Measurements from ENCODE around the gene LIME1. TPM values are rescaled to one million over a fixed set of nuclear protein-coding genes. Genes with fewer than 3 reads are reported as not detected.

LIME1 gene, protein sequence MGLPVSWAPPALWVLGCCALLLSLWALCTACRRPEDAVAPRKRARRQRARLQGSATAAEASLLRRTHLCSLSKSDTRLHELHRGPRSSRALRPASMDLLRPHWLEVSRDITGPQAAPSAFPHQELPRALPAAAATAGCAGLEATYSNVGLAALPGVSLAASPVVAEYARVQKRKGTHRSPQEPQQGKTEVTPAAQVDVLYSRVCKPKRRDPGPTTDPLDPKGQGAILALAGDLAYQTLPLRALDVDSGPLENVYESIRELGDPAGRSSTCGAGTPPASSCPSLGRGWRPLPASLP
- total RNA-seq: 15.6 TPM

DNA sequence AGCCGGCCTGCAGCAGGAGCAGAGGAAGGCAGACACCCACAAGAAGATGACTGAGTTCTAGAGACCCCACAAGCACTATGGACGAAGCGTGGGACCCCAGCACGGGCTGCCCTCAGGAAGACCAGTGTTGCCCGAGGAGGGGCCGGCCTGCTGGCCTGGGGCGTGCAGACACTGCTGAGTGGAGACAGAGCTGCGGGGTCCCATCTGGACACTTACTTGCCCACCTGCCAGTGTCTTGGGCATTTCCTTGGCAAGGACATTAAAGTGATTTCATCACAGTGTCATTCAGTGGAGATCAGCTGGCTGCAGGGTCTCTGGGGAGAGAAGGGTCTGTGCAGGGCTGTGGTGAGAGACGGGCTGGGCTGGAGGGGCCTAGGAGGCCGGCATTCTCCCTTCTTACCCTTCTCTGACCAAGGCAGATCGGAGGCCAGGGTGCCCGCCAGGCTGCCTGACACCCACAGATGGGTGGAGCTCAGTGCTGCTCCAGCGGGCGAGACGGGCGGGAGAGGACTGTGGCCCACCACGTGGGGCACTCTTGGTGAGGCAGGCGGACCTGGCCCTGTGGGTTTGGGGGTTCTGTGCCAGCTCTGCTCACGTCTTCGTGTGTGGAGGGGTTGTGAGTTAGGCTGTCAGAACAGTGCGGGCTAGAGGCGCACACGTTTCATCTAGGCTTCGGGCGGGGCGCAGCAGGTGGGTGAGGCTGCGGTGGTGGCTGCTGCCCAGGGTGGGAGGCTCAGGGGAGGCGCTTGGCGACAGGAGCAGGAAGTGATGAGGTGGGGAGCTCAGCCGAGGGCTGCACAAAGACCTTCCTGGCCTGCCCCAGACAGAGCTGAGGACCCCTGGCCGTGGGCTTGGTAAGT lies at the start of gene LIME1:
TSS of gene LIME1 (plus strand) at position 806 of the 860 bp plus-strand sequence. CDS start 886 bp downstream, outside the sequence.
- DNase-seq (ENCODE audit: low read depth in 2 of 3, low spot score in 2 of 3): peak in 2 of 3 donors; percentile 43 to 62

DNA sequence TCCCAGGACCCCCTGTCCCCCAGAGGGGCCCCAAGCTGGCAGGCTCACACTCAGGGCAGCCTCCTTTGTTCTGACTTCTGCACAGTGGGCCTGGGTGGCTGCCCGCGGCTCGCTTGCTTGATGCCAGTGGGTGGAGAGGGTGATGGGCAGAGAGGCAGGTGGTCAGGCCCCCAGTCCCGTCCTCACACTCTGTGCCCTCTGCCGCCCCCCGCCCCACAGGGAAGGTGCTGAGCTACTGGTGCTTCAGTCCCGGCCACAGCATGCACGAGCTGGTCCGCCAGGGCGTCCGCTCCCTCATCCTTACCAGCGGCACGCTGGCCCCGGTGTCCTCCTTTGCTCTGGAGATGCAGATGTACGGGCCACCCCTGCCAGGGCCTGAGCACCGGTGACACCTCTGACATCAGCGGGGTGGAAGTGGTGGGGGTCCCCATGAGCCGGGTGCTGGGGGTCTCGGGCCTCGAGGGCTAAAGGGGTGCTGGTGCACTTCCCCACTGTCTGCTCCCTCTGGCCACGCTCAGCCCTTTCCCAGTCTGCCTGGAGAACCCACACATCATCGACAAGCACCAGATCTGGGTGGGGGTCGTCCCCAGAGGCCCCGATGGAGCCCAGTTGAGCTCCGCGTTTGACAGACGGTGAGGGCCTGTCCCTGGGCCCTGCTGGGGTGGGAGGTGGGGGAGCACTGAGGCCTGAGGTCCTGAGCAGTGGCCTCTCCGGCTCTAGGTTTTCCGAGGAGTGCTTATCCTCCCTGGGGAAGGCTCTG lies 48.9 kb upstream of the LIME1 start:
- no peak for DNase-seq (ENCODE audit: low read depth in 2 of 3, low spot score in 2 of 3)

DNA sequence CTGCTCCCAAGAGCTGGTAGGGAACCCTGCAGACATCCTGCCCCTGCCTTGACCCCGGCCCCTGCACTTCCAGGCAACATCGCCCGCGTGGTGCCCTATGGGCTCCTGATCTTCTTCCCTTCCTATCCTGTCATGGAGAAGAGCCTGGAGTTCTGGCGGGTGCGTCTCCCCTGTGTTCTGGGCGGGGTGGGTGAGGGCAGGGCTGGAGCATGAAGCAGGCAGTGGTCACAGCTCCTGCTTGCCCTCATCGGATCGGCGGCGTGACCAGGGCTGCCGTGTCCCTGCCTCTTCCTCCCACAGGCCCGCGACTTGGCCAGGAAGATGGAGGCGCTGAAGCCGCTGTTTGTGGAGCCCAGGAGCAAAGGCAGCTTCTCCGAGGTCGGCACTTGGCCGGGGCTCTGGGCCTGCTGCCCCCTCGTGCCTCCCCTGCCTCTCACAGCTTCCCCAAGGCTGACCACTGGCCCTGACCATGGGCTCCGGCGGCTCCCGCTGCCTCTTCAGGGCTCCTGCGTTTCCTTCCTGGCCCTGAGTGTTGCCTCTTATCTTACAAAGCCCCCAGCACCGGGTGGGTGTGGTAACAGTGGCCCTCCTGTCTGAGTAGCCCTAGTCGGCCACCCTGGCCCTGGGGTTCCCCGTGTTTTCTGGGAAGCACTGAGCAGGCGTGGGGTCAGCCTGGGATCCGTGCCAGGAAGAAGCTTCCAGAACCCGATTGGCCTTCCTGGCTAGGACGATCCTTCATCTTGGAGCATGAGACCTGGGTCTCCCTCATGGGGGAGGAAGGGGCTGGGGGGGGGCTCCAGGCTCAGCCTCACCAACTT lies 48.0 kb upstream of the LIME1 start:
- no peak for DNase-seq (ENCODE audit: low read depth in 2 of 3, low spot score in 2 of 3)

DNA sequence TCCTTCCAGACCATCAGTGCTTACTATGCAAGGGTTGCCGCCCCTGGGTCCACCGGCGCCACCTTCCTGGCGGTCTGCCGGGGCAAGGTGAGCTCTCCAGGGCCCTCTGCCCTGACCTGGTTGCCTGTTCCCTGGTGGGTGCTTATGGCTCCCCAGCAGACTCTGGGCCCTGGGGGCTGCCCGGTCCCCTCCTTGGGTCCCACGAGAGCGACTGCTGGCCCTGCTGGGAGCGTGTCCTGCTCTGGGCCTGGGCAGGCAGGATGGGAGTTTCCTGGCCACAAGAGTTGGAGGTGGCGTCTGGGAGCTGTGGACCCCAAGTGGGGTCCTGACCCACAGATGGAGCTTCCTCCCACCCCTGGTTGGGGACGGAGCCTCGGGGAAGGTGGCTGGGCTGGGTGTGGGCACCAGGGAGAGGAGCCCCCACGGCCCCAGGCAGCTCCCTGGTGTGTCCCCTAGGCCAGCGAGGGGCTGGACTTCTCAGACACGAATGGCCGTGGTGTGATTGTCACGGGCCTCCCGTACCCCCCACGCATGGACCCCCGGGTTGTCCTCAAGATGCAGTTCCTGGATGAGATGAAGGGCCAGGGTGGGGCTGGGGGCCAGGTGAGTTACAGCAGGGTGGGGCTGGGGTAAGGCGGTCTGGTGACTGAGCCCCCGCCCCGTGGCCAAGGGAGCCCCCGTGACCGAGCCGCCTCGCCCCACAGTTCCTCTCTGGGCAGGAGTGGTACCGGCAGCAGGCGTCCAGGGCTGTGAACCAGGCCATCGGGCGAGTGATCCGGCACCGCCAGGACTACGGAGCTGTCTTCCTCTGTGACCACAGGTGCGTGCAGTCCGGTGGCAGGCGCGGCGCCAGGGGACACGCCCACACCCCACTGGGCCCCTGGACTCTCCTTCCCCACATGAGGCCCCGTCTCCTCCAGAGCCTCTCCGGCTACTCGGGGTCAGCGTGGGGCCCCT lies 47.1 kb upstream of the LIME1 start:
- no peak for DNase-seq (ENCODE audit: low read depth in 2 of 3, low spot score in 2 of 3)

DNA sequence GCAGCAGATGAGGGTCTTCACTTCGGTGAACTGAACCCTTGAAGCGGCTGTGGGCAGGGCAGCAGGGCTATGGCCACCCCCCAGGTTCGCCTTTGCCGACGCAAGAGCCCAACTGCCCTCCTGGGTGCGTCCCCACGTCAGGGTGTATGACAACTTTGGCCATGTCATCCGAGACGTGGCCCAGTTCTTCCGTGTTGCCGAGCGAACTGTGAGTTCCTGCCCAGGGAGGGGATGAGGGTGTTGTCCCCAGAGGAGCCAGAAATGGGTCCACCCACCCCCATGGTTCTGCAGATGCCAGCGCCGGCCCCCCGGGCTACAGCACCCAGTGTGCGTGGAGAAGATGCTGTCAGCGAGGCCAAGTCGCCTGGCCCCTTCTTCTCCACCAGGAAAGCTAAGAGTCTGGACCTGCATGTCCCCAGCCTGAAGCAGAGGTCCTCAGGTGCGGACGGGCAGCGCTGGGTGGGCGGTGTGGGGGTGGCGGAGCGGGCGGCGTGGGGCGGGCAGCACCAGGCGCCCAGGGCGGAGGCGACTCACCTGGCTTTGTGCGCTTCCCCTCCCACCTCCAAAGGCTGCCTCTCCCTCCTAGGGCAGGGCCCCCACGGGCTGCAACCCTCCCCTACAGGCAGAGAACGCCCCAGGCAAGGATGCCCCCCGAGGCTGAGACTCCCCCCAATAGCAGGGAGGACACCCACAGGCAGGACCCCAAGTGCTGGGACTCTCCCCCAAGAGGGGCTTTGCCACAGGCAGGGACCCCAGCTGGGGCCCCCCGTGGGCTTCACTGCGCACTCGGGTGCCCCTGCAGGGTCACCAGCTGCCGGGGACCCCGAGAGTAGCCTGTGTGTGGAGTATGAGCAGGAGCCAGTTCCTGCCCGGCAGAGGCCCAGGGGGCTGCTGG lies 46.2 kb upstream of the LIME1 start:
- DNase-seq (ENCODE audit: low read depth in 2 of 3, low spot score in 2 of 3): no peak

DNA sequence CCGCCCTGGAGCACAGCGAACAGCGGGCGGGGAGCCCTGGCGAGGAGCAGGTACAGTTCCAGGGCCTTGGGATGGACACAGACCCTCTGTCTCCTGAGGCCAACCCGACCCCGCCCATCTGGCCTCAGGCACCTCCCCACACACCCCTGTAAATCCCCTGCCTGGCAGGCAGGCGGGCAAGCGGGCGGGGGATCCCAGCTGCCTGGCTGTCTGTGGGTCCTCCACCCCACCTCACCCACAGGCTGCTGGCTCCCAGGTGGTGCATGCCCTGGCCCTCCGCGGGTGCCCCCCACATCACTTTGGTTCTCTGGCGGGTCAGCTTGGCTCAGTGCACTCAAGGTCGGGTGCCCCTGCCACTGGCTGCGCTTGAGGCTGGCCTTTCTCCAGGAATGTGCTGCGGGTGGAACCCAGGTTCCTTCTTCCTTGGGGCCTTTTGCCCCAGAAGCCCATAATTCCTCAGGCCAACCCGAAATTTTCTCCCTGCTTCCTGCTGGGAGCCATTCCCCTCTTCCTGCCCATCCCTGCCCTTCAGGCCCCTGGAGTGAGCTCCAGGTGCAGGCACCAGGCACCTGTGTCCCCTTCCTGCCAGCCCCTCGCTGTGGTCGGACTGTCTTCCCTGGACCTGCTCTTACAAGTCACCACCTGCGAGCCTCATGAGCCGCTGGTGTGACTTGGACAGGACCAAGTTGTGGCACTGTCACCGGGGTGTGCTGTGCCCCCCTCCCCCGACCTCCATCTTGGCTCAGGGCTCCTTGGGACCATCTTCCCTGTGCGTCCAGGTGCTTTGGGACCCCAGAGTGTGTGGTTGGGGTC lies 45.4 kb upstream of the LIME1 start:
- DNase-seq (ENCODE audit: low read depth in 2 of 3, low spot score in 2 of 3): no peak

DNA sequence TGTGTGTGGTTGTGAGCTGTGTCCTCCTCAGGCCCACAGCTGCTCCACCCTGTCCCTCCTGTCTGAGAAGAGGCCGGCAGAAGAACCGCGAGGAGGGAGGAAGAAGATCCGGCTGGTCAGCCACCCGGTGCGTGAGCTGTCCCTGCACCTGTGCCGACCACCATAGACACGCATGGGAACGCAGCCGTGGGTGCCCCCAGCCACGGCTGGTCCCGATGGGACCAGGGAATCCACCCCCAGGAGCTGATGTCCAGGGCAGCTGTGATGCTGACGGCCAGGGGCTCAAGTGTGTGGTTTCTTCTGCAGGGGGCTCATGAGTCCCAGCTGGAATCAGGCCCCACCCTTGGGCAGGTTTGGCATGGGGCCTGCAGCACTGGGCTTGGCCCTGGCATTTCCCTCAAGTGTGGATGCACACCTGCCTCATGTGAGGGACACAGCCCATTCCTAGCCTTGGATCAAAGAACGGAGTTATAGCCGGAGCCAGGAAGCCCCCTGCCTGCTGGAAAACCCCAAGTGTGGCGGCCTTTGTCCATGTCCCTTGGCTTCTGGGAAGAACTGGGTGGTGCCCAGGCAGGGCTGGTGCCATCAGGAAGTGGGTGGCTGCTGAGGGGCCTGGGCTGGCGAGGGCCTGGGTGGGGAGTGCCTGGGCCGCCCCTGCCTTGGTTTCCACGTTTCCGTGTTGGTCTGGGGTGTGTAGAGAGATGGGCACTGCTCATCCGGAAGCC lies 44.6 kb upstream of the LIME1 start:
- DNase-seq (ENCODE audit: low read depth in 2 of 3, low spot score in 2 of 3): no peak

DNA sequence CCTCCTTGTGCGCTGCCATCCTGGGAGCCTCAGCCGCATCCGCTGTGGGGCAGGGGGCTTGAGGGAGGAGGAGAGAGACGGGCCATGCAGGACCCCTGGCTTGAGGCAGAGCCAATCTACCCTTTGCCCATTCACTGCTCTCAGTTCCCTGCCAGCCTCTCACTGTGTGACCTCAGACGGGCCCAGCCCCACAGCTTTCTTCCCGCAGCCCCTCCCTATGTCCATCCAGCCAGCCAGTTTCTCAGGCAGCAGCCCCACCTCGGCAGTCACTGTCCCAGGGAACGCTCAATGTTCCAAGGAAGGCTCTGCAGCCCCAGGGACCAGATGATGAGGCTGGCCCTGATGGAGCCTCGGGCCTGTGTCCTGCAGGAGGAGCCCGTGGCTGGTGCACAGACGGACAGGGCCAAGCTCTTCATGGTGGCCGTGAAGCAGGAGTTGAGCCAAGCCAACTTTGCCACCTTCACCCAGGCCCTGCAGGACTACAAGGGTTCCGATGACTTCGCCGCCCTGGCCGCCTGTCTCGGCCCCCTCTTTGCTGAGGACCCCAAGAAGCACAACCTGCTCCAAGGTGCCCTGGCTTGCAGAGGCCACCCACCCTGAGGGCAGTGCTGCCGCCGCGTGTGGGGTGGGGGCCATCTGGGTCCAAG lies 43.9 kb upstream of the LIME1 start:
- DNase-seq (ENCODE audit: low read depth in 2 of 3, low spot score in 2 of 3): no peak

DNA sequence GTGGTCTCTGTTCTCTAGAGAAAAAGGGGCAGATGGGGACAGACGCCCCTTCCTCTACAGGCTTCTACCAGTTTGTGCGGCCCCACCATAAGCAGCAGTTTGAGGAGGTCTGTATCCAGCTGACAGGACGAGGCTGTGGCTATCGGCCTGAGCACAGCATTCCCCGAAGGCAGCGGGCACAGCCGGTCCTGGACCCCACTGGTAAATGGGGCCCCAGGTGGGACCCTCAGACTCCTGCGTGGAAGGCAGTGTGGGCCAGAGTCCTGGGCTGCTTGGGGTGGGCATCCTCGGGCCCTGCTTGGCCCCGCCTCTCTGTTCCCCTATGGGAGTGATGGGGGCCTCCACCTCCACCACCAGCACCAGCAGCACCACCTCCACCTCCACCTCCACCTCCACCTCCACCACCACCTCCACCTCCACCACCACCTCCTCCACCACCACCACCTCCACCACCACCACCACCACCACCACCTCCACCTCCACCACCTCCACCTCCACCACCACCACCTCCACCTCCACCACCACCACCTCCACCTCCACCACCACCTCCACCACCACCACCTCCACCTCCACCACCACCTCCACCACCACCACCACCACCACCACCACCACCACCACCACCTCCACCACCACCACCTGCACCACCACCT lies 43.3 kb upstream of the LIME1 start:
- DNase-seq (ENCODE audit: low read depth in 2 of 3, low spot score in 2 of 3): no peak

DNA sequence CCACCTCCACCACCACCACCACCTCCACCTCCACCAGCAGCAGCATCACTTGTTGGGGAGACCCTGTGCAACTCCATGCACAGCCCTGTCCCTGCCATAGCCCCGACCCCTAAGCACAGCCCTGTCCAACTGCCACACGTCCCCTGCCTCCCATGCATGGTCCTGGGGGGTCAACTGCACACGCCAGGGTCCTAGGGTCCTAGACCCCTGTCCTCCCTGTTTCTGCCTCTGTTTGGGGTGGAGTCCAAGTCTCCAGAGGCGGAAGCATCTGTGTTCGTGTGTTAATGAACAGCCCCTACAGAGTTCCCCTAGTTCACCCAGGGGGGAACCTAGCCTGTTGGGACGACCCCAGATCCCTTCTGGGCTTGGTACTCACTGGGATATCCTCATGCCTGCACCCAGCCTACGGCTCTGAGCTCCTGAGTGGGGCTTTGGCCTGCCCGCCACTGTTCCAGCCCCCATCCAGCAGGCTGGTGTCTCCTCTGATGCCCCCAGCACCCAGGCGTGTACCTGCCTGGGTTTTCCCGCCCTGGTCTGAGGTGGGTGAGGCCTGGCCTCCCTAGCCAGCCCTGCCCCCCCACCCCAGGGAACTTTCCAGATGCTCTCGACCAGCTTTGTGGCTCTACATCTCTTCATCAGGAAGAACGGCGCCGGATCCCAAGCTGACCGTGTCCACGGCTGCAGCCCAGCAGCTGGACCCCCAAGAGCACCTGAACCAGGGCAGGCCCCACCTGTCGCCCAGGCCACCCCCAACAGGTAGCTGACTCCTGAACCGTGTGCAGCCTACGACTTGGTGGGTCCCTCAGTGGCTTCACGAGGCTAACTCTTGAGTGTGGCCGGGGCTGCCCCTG lies 42.5 kb upstream of the LIME1 start:
- DNase-seq (ENCODE audit: low read depth in 2 of 3, low spot score in 2 of 3): no peak

DNA sequence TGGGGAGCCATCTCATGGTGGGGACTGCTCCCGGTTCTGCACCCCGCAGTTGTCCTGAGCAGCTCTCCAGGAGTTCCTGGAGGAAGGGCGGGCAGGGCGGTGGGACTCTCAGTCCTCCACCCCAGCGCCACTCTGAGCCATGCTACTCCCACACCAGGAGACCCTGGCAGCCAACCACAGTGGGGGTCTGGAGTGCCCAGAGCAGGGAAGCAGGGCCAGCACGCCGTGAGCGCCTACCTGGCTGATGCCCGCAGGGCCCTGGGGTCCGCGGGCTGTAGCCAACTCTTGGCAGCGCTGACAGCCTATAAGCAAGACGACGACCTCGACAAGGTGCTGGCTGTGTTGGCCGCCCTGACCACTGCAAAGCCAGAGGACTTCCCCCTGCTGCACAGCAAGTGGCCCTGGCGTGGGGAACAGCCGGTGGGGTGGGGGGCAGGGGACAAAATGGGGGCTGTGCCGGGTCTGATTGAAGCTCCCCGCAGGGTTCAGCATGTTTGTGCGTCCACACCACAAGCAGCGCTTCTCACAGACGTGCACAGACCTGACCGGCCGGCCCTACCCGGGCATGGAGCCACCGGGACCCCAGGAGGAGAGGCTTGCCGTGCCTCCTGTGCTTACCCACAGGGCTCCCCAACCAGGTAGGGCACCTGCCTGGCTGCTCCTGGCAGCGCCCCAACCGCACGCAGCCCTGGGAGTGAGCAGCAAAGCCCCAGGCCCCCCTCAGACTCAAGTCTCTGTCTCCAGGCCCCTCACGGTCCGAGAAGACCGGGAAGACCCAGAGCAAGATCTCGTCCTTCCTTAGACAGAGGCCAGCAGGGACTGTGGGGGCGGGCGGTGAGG lies 41.7 kb upstream of the LIME1 start:
- DNase-seq (ENCODE audit: low read depth in 2 of 3, low spot score in 2 of 3): no peak

DNA sequence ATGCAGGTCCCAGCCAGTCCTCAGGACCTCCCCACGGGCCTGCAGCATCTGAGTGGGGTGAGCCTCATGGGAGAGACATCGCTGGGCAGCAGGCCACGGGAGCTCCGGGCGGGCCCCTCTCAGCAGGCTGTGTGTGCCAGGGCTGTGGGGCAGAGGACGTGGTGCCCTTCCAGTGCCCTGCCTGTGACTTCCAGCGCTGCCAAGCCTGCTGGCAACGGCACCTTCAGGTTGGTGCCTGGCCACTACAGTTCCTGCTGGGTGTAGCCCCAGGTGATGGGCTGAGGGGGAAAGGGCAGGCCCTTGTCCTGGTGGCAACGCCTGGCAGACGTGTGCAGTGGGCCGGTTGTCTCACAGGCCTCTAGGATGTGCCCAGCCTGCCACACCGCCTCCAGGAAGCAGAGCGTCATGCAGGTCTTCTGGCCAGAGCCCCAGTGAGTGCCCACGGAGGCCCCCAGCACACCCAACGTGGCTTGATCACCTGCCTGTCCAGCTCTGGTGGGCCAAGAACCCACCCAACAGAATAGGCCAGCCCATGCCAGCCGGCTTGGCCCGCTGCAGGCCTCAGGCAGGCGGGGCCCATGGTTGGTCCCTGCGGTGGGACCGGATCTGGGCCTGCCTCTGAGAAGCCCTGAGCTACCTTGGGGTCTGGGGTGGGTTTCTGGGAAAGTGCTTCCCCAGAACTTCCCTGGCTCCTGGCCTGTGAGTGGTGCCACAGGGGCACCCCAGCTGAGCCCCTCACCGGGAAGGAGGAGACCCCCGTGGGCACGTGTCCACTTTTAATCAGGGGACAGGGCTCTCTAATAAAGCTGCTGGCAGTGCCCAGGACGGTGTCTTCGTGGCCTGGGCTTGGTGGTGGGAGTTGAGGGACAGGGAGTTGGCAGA lies 40.8 kb upstream of the LIME1 start:
- no peak for DNase-seq (ENCODE audit: low read depth in 2 of 3, low spot score in 2 of 3)

DNA sequence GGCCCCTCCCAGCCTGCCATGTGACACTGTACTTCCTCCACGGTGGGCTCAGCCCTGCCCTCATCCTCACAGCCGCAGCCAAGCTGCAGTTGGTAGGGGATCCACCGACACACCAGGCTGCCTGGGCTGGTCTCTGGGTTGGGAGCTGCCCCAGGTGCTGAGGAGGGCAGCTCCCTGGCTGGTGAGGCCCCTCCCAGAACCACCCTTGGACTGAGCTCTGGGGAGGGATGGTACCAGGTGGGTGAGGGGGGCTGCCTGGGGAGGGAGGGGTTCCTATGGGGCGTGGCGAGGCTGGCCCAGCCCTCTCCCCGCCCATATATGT lies 40.2 kb upstream of the LIME1 start:
- DNase-seq (ENCODE audit: low read depth in 2 of 3, low spot score in 2 of 3): peak in 2 of 3 donors; percentile 83 to 89
